HG03159 (cell line): ENCODE data around the gene PLEKHN1.

Experiments used
- ATAC-seq: cut with Tn5 transposase; IDR thresholded peaks from one replicate; pipeline ENCODE4 v1.9.1; 2021; ENCODE audit warnings: mild to moderate bottlenecking, moderate library complexity; ENCODE audit not compliant: unreplicated experiment

PLEKHN1 gene

GRCh38 chr1:966135-966703, at the start of gene PLEKHN1:
PLEKHN1 (plus strand) TSS chr1:966482; CDS start chr1:966532, 50 bp downstream.
- no peak for ATAC-seq

GRCh38 chr1:917076-917459, 49.2 kb upstream of the PLEKHN1 start:
- no peak for ATAC-seq

GRCh38 chr1:917466-918091, 48.7 kb upstream of the PLEKHN1 start:
- no peak for ATAC-seq

GRCh38 chr1:918353-918752, 47.9 kb upstream of the PLEKHN1 start:
- ATAC-seq: no peak

GRCh38 chr1:918843-919242, 47.4 kb upstream of the PLEKHN1 start:
- ATAC-seq: no peak

- no peak for ATAC-seq
Observed at GRCh38 chr1:919271-919872, 46.9 kb upstream of the PLEKHN1 start.

GRCh38 chr1:920010-920409, 46.3 kb upstream of the PLEKHN1 start:
- no peak for ATAC-seq

- ATAC-seq: no peak
Observed at GRCh38 chr1:920521-920920, 45.8 kb upstream of the PLEKHN1 start.

GRCh38 chr1:921011-921837, 45.1 kb upstream of the PLEKHN1 start:
- ATAC-seq: no peak

GRCh38 chr1:923131-923990, 42.9 kb upstream of the PLEKHN1 start, which contains the start of gene SAMD11:
SAMD11 (plus strand) TSS chr1:923923; CDS start chr1:924432, 509 bp downstream.
- ATAC-seq: no peak

- no peak for ATAC-seq
Observed at GRCh38 chr1:923991-924655, 42.2 kb upstream of the PLEKHN1 start.

DNA sequence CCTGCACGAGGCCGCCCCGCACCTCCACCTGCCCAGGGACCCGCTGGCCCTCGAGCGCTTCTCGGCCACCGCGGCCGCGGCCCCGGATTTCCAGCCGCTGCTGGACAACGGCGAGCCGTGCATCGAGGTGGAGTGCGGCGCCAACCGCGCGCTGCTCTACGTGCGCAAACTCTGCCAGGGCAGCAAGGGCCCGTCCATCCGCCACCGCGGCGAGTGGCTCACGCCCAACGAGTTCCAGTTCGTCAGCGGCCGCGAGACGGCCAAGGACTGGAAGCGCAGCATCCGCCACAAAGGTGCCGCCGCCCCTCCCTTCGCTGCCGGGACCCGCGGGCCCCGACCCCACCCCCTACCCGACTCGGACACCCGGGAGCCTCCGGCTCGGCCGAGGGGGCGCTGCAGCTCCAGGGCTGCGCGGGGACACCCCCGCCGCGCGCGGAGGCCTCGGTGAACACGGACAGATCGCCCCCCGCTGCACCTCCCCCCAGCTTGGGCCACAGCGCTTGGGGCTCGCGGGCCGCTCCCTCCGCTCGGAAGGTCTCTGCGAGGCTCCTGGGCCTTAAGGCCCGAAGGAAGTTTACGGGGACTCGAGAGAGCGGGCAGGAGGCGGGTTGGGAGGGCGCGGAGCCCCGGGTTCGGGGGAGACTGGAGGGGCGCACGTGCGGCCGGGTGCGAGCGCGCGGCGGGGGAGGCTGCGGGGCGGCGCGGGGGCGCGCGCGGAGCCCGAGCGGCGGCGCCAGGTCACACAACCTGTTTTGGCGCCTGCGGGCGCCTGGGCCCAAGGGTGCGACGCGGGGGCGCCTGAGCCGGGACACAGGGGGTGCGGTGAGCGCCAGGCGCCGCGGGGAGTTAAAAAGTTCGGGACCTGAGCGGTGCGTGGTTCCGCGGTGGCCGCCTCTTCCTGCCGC, 41.4 kb upstream of the PLEKHN1 start:
- no peak for ATAC-seq

DNA sequence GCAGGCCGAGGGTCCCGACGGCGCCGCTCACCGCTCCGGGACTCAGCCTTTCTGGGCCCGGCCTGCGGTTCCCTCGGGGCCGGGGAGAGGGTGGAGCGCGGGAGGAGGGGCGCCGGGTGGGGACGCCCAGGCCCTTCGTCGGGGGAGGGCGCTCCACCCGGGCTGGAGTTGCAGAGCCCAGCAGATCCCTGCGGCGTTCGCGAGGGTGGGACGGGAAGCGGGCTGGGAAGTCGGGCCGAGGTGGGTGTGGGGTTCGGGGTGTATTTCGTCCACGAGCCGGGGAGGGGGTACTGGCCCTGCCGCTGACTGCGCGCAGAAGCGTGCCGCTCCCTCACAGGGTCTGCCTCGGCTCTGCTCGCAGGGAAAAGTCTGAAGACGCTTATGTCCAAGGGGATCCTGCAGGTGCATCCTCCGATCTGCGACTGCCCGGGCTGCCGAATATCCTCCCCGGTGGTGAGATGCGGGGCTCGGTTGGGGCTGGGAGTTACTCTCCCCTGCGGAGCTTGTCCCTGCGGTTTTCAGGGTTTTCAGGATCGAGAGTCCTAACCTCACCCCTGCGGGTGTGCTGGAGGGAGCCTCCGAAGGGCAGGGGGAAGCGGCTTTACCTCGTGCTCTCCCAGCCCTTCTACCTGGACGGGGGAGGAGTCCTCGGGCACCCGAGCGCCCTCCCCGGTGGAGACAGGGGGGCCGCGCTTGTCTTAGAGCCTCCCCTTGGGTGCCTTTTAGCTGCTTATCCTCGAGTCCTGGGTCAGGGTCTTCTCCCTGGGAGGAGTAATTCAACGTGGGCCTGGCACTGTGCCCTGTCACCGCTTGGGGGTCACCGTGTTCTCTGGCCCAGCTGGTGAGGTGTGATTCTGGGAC, 40.5 kb upstream of the PLEKHN1 start:
- ATAC-seq: no peak

GRCh38 chr1:927234-927633, 39.0 kb upstream of the PLEKHN1 start:
- no peak for ATAC-seq

- ATAC-seq: no peak
Observed at GRCh38 chr1:927748-928147, 38.5 kb upstream of the PLEKHN1 start.

DNA sequence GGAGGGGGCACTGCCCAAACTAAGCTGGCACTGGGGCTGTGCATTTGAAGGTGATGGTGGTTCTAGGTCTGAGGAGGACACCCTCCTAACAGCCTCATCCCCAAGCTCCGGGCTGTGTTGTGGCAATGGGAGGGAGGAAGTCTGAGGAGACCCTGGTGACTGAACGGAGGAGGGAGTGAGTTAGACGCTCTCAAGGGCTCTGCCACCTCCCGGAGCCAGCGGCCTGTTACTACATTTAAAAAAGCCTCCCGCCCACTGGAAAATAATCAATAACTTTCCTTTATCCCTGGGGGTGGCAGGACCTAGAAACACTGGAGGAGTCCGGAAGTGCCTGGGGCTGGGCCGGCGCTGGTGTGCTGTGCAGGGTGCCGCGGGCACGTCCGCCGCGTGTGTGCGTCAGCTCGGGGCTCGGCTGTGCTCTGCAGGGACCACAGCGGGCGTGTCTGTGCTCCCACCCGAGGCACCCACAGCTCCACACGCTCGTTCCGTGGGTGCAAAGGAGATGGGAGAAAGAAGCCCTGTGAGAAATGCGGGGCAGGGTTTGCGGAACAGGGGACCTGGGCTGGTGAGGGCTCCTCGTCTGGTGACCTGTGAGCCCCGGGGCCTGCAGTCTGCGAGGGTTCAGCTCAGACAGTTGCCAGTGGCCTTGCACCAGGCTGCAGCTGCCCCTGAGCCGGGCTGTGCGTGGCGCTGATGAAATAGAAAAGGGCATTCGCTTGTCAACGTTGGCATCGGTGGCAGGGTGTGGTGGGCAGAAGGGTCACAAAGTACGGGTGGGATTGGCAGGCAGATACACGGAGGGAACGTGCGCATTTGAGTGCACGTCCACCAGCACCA, 37.2 kb upstream of the PLEKHN1 start:
- ATAC-seq: no peak
